ENCODE results near the gene EIF3J. TPM values are rescaled to one million over a fixed set of nuclear protein-coding genes. Genes with fewer than 3 reads are reported as not detected.
A peak's percentile ranks its signal among the peaks of the same experiment; 100 is the strongest.
"Not testable (repeated sequence)": the region's sequence is repeated elsewhere in the genome, so short reads cannot be mapped to it uniquely, and the experiment has no call there.

The EIF3J gene
- total RNA-seq (2014; rRNA removed; shearing (Covaris generic)), result 56.5 and 59.4 TPM in 2 replicates
- 84.4 and 97.1 TPM in 2 replicates for polyA plus RNA-seq (2015; cell fraction: cytosol; rRNA removed)
- polyA plus RNA-seq (2015; cell fraction: nucleus; rRNA removed), result 30.0 and 34.3 TPM in 2 replicates

GRCh38 chr15:44536962-44537734 is at the start of gene EIF3J:
Gene EIF3J, plus strand, starts transcription at chr15:44537147. Its CDS starts 48 bp downstream, at chr15:44537195.
- in situ Hi-C loops (cut with HindIII; ENCODE audit: low pct_unique_long_range_greater_than_20kb, low sequenced_read_pairs), result no loop called here
- peak; percentile 95 for DNase-seq (ENCODE audit: low read depth, low spot score)

- DNase-seq (ENCODE audit: low read depth, low spot score), result no peak
- in situ Hi-C loops (cut with HindIII; ENCODE audit: low pct_unique_long_range_greater_than_20kb, low sequenced_read_pairs), result no loop called here
Observed at GRCh38 chr15:44489464-44489863, 47.5 kb upstream of the EIF3J start.

GRCh38 chr15:44490622-44491021 is 46.3 kb upstream of the EIF3J start:
- in situ Hi-C loops (cut with HindIII; ENCODE audit: low pct_unique_long_range_greater_than_20kb, low sequenced_read_pairs), result no loop called here
- no peak for DNase-seq (ENCODE audit: low read depth, low spot score)

- DNase-seq (ENCODE audit: low read depth, low spot score), result no peak
- in situ Hi-C loops (cut with HindIII; ENCODE audit: low pct_unique_long_range_greater_than_20kb, low sequenced_read_pairs), result no loop called here
Observed at GRCh38 chr15:44492040-44492439, 44.9 kb upstream of the EIF3J start.

GRCh38 chr15:44492672-44493071 is 44.3 kb upstream of the EIF3J start:
- no peak for DNase-seq (ENCODE audit: low read depth, low spot score)
- in situ Hi-C loops (cut with HindIII; ENCODE audit: low pct_unique_long_range_greater_than_20kb, low sequenced_read_pairs), result no loop called here

- no peak for DNase-seq (ENCODE audit: low read depth, low spot score)
Observed at GRCh38 chr15:44495562-44495961, 41.4 kb upstream of the EIF3J start.

GRCh38 chr15:44500555-44500954 is 36.4 kb upstream of the EIF3J start:
- no peak for DNase-seq (ENCODE audit: low read depth, low spot score)
- in situ Hi-C loops (cut with HindIII; ENCODE audit: low pct_unique_long_range_greater_than_20kb, low sequenced_read_pairs), result no loop called here

More at GRCh38 chr15:44495562-44495961, 41.4 kb upstream of the EIF3J start:
- in situ Hi-C loops (cut with HindIII; ENCODE audit: low pct_unique_long_range_greater_than_20kb, low sequenced_read_pairs), result no loop called here

GRCh38 chr15:44501768-44502366 is 35.1 kb upstream of the EIF3J start:
- peak; percentile 56 for DNase-seq (ENCODE audit: low read depth, low spot score)
- in situ Hi-C loops (cut with HindIII; ENCODE audit: low pct_unique_long_range_greater_than_20kb, low sequenced_read_pairs), result no loop called here

- in situ Hi-C loops (cut with HindIII; ENCODE audit: low pct_unique_long_range_greater_than_20kb, low sequenced_read_pairs), result no loop called here
- no peak for DNase-seq (ENCODE audit: low read depth, low spot score)
Observed at GRCh38 chr15:44516436-44516835, 20.5 kb upstream of the EIF3J start.

GRCh38 chr15:44519537-44519936 is 17.4 kb upstream of the EIF3J start:
- DNase-seq (ENCODE audit: low read depth, low spot score), result no peak
- in situ Hi-C loops (cut with HindIII; ENCODE audit: low pct_unique_long_range_greater_than_20kb, low sequenced_read_pairs), result no loop called here

GRCh38 chr15:44525018-44525417 is 11.9 kb upstream of the EIF3J start:
- no peak for DNase-seq (ENCODE audit: low read depth, low spot score)
- in situ Hi-C loops (cut with HindIII; ENCODE audit: low pct_unique_long_range_greater_than_20kb, low sequenced_read_pairs), result no loop called here

- peak; percentile 33 for DNase-seq (ENCODE audit: low read depth, low spot score)
- in situ Hi-C loops (cut with HindIII; ENCODE audit: low pct_unique_long_range_greater_than_20kb, low sequenced_read_pairs), result no loop called here
Observed at GRCh38 chr15:44527241-44527640, 9.7 kb upstream of the EIF3J start.

- in situ Hi-C loops (cut with HindIII; ENCODE audit: low pct_unique_long_range_greater_than_20kb, low sequenced_read_pairs), result no loop called here
- DNase-seq (ENCODE audit: low read depth, low spot score), result no peak
Observed at GRCh38 chr15:44529864-44530604, 6.9 kb upstream of the EIF3J start.

- in situ Hi-C loops (cut with HindIII; ENCODE audit: low pct_unique_long_range_greater_than_20kb, low sequenced_read_pairs), result no loop called here
- DNase-seq (ENCODE audit: low read depth, low spot score), result no peak
Observed at GRCh38 chr15:44530653-44531052, 6.3 kb upstream of the EIF3J start.

GRCh38 chr15:44532275-44532674 is 4.7 kb upstream of the EIF3J start:
- in situ Hi-C loops (cut with HindIII; ENCODE audit: low pct_unique_long_range_greater_than_20kb, low sequenced_read_pairs); DNase-seq (ENCODE audit: low read depth, low spot score): not testable (repeated sequence)

GRCh38 chr15:44532689-44533088 is 4.3 kb upstream of the EIF3J start:
- in situ Hi-C loops (cut with HindIII; ENCODE audit: low pct_unique_long_range_greater_than_20kb, low sequenced_read_pairs), result no loop called here
- DNase-seq (ENCODE audit: low read depth, low spot score), result peak; percentile 23

- DNase-seq (ENCODE audit: low read depth, low spot score), result no peak
- in situ Hi-C loops (cut with HindIII; ENCODE audit: low pct_unique_long_range_greater_than_20kb, low sequenced_read_pairs), result no loop called here
Observed at GRCh38 chr15:44535092-44535491, 1.9 kb upstream of the EIF3J start.

GRCh38 chr15:44535523-44536301 is 1.2 kb upstream of the EIF3J start:
- in situ Hi-C loops (cut with HindIII; ENCODE audit: low pct_unique_long_range_greater_than_20kb, low sequenced_read_pairs), result no loop called here
- no peak for DNase-seq (ENCODE audit: low read depth, low spot score)
